HG02623 (cell line): ENCODE measurements around the gene STARD3.
"Not testable (repeated sequence)": the region's sequence is repeated elsewhere in the genome, so short reads cannot be mapped to it uniquely, and the experiment has no call there.

Experiments
- ATAC-seq: cut with Tn5 transposase; IDR thresholded peaks from one replicate; pipeline ENCODE4 v1.9.1; 2021; ENCODE audit warnings: moderate library complexity; ENCODE audit not compliant: unreplicated experiment

Gene STARD3

DNA sequence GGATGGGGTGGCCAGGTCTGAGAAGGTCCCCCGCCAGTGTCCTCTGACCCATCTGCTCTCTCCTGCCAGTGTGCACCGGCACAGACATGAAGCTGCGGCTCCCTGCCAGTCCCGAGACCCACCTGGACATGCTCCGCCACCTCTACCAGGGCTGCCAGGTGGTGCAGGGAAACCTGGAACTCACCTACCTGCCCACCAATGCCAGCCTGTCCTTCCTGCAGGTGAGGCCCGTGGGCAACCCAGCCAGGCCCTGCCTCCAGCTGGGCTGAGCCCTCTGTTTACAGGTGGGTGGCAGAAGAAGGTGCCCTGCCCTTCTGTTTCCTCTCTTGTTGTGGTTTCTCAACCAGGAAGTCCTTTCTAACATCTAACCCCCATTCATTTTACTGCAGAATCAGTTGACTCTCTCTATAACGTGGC is 70.0 kb downstream of the STARD3 start:
- no peak for ATAC-seq

DNA sequence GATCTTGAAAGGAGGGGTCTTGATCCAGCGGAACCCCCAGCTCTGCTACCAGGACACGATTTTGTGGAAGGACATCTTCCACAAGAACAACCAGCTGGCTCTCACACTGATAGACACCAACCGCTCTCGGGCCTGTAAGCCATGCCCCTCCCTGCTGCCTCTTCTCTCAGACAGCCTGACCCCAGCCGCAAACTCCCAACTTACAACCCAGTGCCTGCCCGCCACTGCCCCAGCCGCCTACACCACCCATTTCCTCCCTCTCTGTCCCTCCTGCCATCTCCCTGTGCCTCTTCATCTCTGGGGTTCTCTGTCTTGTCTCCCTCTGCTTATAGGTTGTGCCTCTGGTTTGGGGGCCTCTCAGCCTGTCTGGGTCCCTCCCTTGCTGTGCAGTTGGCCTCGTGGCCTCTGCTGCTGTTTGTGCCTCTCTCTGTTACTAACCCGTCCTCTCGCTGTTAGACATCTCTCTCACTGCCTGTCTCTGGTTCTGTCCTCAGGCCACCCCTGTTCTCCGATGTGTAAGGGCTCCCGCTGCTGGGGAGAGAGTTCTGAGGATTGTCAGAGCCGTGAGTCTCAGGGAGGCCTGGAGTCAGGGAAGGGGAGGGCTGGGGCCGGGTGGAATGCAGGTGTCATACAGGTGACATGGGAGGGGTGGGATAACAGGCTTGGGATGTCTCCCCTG is 72.5 kb downstream of the STARD3 start:
- no peak for ATAC-seq

DNA sequence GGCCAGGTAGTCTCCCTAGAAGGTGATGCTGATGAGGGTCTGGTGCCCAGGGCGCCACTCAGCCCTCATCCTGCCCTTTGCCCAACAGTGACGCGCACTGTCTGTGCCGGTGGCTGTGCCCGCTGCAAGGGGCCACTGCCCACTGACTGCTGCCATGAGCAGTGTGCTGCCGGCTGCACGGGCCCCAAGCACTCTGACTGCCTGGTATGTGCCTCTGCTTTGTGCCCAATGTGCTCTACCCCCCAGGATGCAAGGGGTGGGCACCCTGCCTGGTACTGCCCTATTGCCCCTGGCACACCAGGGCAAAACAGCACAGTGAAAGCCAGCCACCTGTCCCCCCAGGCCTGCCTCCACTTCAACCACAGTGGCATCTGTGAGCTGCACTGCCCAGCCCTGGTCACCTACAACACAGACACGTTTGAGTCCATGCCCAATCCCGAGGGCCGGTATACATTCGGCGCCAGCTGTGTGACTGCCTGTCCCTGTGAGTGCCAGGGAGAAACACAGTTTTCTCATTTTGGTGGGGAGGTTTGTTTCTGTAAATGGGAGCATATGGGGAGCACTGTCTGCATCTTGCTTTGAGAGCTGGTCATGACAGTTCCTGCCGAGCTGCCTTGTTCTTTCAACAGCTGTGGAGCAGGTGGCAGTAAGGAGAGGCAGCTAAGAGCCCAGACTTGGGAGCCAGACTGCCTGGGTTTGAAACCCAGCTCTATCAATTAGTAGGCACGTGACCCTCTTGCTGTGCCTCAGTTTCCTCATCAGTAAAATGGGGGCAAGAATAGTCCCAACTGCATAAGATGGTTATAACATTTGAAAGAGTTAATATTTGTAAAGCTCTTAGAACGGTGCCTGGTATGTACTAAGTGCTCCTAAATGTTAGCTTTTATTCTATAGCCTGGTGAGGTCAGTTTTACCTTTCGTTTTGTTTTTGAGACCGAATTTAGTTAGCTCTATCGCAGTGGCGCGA is 73.3 kb downstream of the STARD3 start:
- no peak for ATAC-seq

DNA sequence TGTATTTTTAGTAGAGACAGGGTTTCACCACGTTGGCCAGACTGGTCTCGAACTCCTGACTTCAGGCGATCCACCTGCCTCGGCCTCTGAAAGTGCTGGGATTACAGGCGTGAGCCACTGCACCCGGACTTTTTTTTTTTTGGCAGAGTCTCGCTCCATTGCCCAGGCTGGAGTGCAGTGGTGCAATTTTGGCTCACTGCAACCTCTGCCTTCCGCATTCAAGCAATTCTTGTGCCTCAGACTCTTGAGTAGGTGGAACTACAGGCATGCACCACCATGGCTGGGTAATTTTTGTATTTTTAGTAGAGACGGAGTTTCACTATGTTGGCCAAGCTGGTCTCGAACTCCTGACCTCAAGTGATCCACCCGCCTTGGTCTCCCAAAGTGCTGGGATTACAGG is 74.1 kb downstream of the STARD3 start:
- ATAC-seq = not testable (repeated sequence)

DNA sequence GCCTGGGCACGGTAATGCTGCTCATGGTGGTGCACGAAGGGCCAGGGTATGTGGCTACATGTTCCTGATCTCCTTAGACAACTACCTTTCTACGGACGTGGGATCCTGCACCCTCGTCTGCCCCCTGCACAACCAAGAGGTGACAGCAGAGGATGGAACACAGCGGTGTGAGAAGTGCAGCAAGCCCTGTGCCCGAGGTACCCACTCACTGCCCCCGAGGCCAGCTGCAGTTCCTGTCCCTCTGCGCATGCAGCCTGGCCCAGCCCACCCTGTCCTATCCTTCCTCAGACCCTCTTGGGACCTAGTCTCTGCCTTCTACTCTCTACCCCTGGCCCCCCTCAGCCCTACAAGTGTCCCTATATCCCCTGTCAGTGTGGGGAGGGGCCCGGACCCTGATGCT is 74.9 kb downstream of the STARD3 start:
- ATAC-seq = no peak
